Fibroblast of the aortic adventitia (primary cell): Measurements from ENCODE around the gene RNU7-1. TPM values are rescaled to one million over a fixed set of nuclear protein-coding genes. Genes with fewer than 3 reads are reported as not detected.
A peak's percentile ranks its signal among the peaks of the same experiment; 100 is the strongest.
"Not testable (repeated sequence)": the region's sequence is repeated elsewhere in the genome, so short reads cannot be mapped to it uniquely, and the experiment has no call there.

Experiments used
- DNase-seq: peaks from one replicate; pipeline ENCODE4 v3.0.0-alpha.2; 2010; ENCODE audit warnings: low read depth
- H3K4me3 ChIP-seq: 2 replicates; pipeline ENCODE4 v1.5.1; 2011; ENCODE audit warnings: low read depth, mild to moderate bottlenecking, control low read depth, low read length, moderate library complexity
- total RNA-seq: library from RNA; depleted of rRNA; stranded (reverse); fragments of >200 nt; gene quantifications from 2 replicates; pipeline ENCODE4 v1.2.3, GENCODE V29; 2012; ENCODE audit warnings: low replicate concordance
- TF ChIP-seq, protein P1 (sequence below): IDR thresholded peaks from 2 replicates; pipeline ENCODE4 v1.5.1; 2011; ENCODE audit warnings: mild to moderate bottlenecking, low read length, control low read depth, inconsistent platforms; ENCODE audit not compliant: insufficient read depth

RNU7-1 gene
- total RNA-seq, 1 donor: not detected

DNA sequence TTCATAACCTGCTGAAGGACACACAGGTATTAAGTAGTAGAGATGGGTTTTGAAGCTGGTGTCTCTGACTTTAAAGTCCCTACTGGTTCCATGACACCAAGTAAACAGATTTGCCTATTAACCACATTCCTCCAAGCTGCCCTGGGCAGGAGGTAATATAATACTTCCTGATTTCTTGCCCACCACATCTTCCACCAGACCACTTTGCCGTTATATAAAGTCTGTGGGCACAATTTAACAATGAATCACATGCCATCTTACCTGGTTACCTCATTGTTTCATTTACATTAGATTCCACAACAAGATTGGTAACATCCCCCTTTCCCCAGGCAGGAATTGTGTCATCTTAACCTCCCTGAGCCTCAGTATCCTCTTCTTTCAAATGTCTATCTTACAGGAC is 39.9 kb upstream of the RNU7-1 start:
- TF ChIP-seq, protein P1, sequence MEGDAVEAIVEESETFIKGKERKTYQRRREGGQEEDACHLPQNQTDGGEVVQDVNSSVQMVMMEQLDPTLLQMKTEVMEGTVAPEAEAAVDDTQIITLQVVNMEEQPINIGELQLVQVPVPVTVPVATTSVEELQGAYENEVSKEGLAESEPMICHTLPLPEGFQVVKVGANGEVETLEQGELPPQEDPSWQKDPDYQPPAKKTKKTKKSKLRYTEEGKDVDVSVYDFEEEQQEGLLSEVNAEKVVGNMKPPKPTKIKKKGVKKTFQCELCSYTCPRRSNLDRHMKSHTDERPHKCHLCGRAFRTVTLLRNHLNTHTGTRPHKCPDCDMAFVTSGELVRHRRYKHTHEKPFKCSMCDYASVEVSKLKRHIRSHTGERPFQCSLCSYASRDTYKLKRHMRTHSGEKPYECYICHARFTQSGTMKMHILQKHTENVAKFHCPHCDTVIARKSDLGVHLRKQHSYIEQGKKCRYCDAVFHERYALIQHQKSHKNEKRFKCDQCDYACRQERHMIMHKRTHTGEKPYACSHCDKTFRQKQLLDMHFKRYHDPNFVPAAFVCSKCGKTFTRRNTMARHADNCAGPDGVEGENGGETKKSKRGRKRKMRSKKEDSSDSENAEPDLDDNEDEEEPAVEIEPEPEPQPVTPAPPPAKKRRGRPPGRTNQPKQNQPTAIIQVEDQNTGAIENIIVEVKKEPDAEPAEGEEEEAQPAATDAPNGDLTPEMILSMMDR: no peak

DNA sequence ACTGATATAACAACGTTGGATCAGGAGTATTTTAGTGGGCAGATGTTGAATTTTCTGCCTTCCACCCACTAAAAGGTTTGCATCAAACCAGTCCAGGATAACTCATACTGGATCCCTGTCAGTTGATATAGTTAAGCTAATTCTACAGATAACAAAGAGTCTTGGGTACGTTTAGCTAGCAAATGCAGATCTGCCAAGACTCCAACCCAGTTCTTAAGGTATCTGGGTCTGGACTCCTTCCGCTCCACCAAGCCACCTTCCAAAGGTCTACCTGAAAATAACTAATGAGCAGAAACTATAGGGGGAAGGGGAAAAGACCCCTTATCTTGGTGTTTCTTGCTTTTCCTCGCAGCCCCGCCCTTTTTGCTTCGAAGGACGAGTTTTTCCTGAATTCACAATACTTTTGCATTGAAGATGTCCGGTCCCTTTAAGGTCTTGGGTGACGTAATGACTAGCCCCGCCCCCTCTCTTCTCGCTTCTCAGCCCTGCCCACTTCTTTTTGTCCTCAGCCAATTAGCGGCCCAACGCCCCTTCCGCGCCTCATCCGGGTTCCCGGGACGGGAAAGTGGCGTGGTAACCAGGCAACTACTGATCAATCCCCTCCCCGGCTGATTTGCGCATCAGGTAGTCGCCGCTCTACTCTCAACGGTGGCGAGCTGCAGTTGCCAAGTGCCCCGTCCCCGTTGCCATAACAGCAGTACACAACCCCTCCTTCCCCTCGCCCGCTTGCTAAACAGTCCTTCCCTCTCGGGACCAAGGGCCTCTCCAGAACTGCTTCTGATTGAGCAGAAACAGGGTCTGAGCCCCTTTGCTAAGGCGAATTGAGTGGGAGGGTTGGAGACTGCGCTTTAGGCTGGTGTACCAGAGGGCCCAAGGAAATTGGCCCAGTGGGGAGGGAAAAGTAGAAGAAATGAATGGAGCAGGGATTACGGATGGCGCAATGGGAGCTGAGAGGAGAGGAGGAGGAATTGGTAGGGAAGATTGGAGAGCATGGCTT is 39.0 kb upstream of the RNU7-1 start, which contains the start of gene LRRC23:
LRRC23 (plus strand) TSS at position 543 of the 997 bp plus-strand sequence. CDS start 812 bp downstream, outside the sequence.
- peak within 1 kb of the TSS; percentile 76 for H3K4me3 ChIP-seq
- peak; percentile 93 for DNase-seq
- TF ChIP-seq, protein P1: no peak

More for the DNA sequence above, 39.9 kb upstream of the RNU7-1 start:
- no peak overlapping the region for H3K4me3 ChIP-seq
- DNase-seq: no peak

DNA sequence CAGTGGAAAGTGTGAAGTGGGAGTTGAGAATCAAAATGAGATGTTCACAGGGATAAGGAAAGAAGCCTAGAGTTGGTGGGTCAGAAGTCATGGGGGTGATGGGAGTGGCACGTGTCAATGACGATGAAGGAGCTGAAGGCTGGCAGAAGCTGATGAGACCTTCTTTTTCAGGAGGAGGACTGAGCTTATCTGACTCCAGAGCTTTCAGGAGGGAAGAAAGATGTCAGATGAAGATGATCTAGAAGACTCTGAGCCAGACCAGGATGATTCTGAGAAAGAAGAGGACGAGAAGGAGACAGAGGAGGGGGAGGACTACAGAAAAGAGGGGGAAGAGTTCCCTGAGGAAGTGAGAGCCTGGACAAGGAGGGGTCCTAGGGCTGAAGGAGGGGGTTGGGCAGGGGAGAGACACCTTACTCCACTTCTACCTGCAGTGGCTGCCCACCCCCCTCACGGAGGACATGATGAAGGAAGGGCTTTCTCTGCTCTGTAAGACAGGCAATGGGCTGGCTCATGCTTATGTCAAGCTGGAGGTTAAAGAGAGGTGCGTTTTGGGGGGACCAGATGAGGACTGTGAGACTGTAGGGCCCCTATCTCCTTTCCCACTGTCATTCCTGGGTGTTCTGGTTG is 38.1 kb upstream of the RNU7-1 start:
- no peak for DNase-seq
- H3K4me3 ChIP-seq: peak overlapping the region; percentile 76

DNA sequence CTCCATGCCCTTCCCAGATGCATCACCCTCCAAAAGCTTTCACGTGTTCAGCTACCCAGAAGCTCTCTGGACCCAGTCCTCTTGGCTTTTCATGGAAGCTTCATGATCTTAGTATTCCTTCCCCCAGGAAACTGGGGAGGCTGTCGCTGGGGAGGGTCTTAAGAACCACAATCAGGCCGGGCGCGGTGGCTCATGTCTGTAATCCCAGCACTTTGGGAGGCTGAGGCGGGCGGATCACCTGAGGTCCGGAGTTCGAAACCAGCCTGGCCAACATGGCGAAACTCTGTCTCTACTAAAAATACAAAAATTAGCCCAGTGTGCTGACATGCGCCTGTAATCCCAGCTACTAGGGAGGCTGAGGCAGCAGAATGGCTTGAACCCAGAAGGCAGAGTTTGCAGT is 35.5 kb upstream of the RNU7-1 start:
- not testable (repeated sequence) for DNase-seq, H3K4me3 ChIP-seq

More for the DNA sequence above, 38.1 kb upstream of the RNU7-1 start:
- TF ChIP-seq, protein P1: no peak

DNA sequence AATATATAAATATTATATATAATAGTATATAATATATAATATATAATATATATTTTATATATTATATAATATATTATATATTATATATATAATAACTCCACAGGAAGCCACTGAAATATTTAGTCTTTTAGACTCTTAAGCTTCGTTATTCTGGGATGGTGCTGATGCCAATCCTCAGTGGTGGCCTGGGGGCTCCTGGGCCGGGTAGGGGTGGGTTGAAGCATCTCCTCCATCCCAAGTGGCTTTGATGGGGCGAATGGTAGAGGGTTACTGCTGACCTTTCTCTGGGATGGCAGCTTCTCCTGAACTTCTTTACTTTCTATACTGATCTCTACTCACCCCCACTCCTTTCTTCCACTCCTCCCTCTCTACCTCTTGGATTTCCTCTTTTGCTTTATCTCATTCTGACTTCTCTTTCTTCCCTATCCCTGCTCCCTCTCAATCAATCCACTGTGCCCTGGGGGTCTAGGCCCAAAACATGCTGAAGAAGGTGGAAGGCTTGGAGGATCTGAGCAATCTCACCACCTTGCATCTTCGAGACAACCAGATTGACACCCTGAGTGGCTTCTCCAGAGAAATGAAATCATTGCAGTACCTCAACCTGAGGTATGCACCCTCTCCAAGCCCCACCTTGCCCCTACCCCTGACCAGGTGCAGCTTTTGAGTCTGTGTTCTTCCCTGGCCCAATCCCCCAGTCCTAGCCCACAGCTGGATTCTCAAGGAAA is 34.0 kb upstream of the RNU7-1 start:
- DNase-seq: no peak
- TF ChIP-seq, protein P1: no peak
- H3K4me3 ChIP-seq: no peak overlapping the region

DNA sequence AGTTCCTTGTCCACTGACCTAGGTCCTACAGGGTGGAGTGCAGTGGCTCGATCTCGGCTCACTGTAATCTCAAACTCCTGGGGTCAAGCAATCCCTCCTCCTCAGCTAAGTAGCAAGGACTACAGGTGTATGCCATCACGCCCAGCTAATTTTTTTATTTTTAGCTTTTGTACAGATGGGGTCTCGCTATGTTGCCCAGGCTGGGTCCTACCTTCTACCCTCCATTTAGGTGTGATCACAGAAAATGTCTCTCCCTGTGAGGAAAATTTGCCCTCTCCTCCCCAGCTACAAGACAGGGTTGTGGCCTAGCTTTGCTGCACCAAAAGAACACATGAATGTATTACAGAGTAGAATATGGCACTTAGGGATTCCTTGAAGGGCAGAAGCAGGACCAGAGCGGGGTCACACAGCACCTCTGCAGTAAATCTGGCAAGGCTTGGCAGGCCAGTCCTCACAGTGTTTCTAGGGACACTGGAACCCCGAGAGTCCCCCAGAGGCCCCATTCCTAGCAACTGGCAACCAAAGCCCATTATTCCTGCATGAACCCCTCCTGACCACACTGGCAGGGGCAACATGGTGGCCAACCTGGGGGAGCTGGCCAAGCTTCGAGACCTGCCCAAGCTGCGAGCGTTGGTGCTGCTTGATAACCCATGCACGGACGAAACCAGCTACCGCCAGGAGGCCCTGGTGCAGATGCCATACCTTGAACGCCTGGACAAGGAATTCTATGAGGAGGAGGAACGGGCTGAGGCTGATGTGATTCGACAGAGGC is 31.3 kb upstream of the RNU7-1 start:
- DNase-seq: no peak
- TF ChIP-seq, protein P1: no peak
- H3K4me3 ChIP-seq: no peak overlapping the region
